ENCODE results near the gene CCL15.
"Not testable (repeated sequence)": the region's sequence is repeated elsewhere in the genome, so short reads cannot be mapped to it uniquely, and the experiment has no call there.

CCL15 gene

GRCh38 chr17:35995346-35995745 lies 6.0 kb downstream of the CCL15 start:
- not testable (repeated sequence) for DNase-seq (ENCODE audit: low read depth, low spot score)

GRCh38 chr17:35991075-35991474 lies 10.3 kb downstream of the CCL15 start:
- DNase-seq (ENCODE audit: low read depth, low spot score) = no peak

- no peak for DNase-seq (ENCODE audit: low read depth, low spot score)
These were observed 13.2 kb downstream of the CCL15 start for GRCh38 chr17:35988164-35988563.

- DNase-seq (ENCODE audit: low read depth, low spot score) = no peak
These were observed 14.7 kb downstream of the CCL15 start, which contains the start of gene CCL14 for GRCh38 chr17:35986643-35987042. Gene CCL14 (minus strand): TSS chr17:35986729. CDS start chr17:35986649, 80 bp downstream.

- no peak for DNase-seq (ENCODE audit: low read depth, low spot score)
These were observed 17.2 kb downstream of the CCL15 start for GRCh38 chr17:35984140-35984539.

GRCh38 chr17:35982409-35983191 lies 18.8 kb downstream of the CCL15 start:
- DNase-seq (ENCODE audit: low read depth, low spot score) = no peak

- peak; percentile 22 for DNase-seq (ENCODE audit: low read depth, low spot score)
These were observed 19.4 kb downstream of the CCL15 start for GRCh38 chr17:35981908-35982330.

- no peak for DNase-seq (ENCODE audit: low read depth, low spot score)
These were observed 20.1 kb downstream of the CCL15 start, which contains the start of gene CCL16 for GRCh38 chr17:35981246-35981645. Gene CCL16 (minus strand): TSS chr17:35981497. CDS start chr17:35981420, 77 bp downstream.

GRCh38 chr17:35978346-35978745 lies 23.0 kb downstream of the CCL15 start:
- no peak for DNase-seq (ENCODE audit: low read depth, low spot score)

GRCh38 chr17:35977509-35977908 lies 23.8 kb downstream of the CCL15 start:
- no peak for DNase-seq (ENCODE audit: low read depth, low spot score)

- DNase-seq (ENCODE audit: low read depth, low spot score) = no peak
These were observed 27.8 kb downstream of the CCL15 start for GRCh38 chr17:35973333-35974260.

- no peak for DNase-seq (ENCODE audit: low read depth, low spot score)
These were observed 28.4 kb downstream of the CCL15 start for GRCh38 chr17:35972945-35973332.

GRCh38 chr17:35972535-35972934 lies 28.8 kb downstream of the CCL15 start:
- no peak for DNase-seq (ENCODE audit: low read depth, low spot score)

- no peak for DNase-seq (ENCODE audit: low read depth, low spot score)
These were observed 29.3 kb downstream of the CCL15 start for GRCh38 chr17:35972066-35972465.

GRCh38 chr17:35969558-35970380 lies 31.6 kb downstream of the CCL15 start:
- peak; percentile 86 for DNase-seq (ENCODE audit: low read depth, low spot score)

- no peak for DNase-seq (ENCODE audit: low read depth, low spot score)
These were observed 32.8 kb downstream of the CCL15 start for GRCh38 chr17:35968520-35969054.

- DNase-seq (ENCODE audit: low read depth, low spot score) = no peak
These were observed 36.1 kb downstream of the CCL15 start for GRCh38 chr17:35965272-35965671.

- DNase-seq (ENCODE audit: low read depth, low spot score) = no peak
These were observed 37.7 kb downstream of the CCL15 start for GRCh38 chr17:35963663-35964062.

- DNase-seq (ENCODE audit: low read depth, low spot score) = peak; percentile 35
These were observed 47.6 kb downstream of the CCL15 start for GRCh38 chr17:35953720-35954119.

GRCh38 chr17:35949401-35949800 lies 52.0 kb downstream of the CCL15 start:
- DNase-seq (ENCODE audit: low read depth, low spot score) = no peak

- DNase-seq (ENCODE audit: low read depth, low spot score) = no peak
These were observed 53.3 kb downstream of the CCL15 start for GRCh38 chr17:35948092-35948491.
